GM12878 (cell line): ENCODE data around the gene POU2F3. TPM values are rescaled to one million over a fixed set of nuclear protein-coding genes. Genes with fewer than 3 reads are reported as not detected.

Source experiments
- ATAC-seq: fragments of 200-7000 bp; cut with Tn5 transposase; 3 replicates; pipeline ENCODE4 v1.9.1; 2020; ENCODE audit warnings: mild to moderate bottlenecking, moderate library complexity
- BruUV-seq: library from RNA; stranded (reverse); fragments of 400-500 nt; replicated peaks from 2 replicates; lab custom pipeline; 2021; lab: Mats Ljungman, UMichigan
- CTCF ChIA-PET: fragments of 300-600 bp; sonication (Branson Sonifier 250); formaldehyde crosslinking; extraction: SDS; loops from one replicate; lab custom pipeline; 2021; ENCODE audit warnings: inconsistent platforms; lab: Yijun Ruan, JAX
- POLR2A ChIA-PET: fragments of 350-600 bp; formaldehyde crosslinking; extraction: SDS; loops from one replicate; lab custom pipeline; 2021; ENCODE audit warnings: inconsistent platforms; lab: Charles Lee
- RAD21 ChIA-PET: fragments of 300-600 bp; sonication (Branson Sonifier 250); formaldehyde crosslinking; loops from one replicate; lab custom pipeline; 2023; ENCODE audit warnings: antibody characterized with exemption; ENCODE audit not compliant: unreplicated experiment; lab: Charles Lee
- SMC1A ChIA-PET: fragments of 300-600 bp; sonication (Branson Sonifier 250); formaldehyde crosslinking; loops from one replicate; lab custom pipeline; 2023; ENCODE audit not compliant: unreplicated experiment, uncharacterized antibody; lab: Charles Lee
- DNase-seq: peaks from one replicate; pipeline ENCODE4 v3.0.0-alpha.2; 2011; ENCODE audit warnings: low read depth, low spot score
- FAIRE-seq: peaks from 3 replicates; lab custom pipeline; 2011; peaks lifted over from hg19 to GRCh38; lab: Jason Lieb, UNC
- H2AFZ ChIP-seq: 2 replicates; pipeline ENCODE4 v1.6.0; 2011; ENCODE audit warnings: low read depth, low read length, control low read depth; ENCODE audit not compliant: control insufficient read depth
- H3K27ac ChIP-seq: 2 replicates; pipeline ENCODE4 v1.5.1; 2011; ENCODE audit warnings: control low read depth; ENCODE audit not compliant: control insufficient read depth, insufficient read depth
- H3K27me3 ChIP-seq, 2 experiments: replicated peaks in 1 of 2; 2 replicates each; pipeline versions ENCODE4 v1.6.0 to v1.6.1; 2011; ENCODE audit warnings: low read length in 1 of 2; ENCODE audit not compliant: control insufficient read depth in 2 of 2, insufficient read depth in 2 of 2
- H3K36me3 ChIP-seq, 2 experiments: 2 replicates each; pipeline ENCODE4 v1.5.1; 2011; ENCODE audit warnings: low read length in 1 of 2; ENCODE audit not compliant: control insufficient read depth in 2 of 2, insufficient read depth in 2 of 2
- H3K4me1 ChIP-seq: 2 replicates; pipeline ENCODE4 v1.6.1; 2011; ENCODE audit warnings: mild to moderate bottlenecking, low read length, moderate library complexity, mixed read lengths; ENCODE audit not compliant: control insufficient read depth, insufficient read depth
- H3K4me2 ChIP-seq: 2 replicates; pipeline ENCODE4 v1.6.0; 2011; ENCODE audit warnings: control low read depth; ENCODE audit not compliant: control insufficient read depth, insufficient read depth
- H3K4me3 ChIP-seq: fragments of 200-600 bp; sonication (generic); 2 replicates; pipeline ENCODE4 v1.5.1; 2016
- H3K79me2 ChIP-seq: 2 replicates; pipeline ENCODE4 v1.6.0; 2011; ENCODE audit warnings: low read length; ENCODE audit not compliant: control insufficient read depth, insufficient read depth
- H3K9ac ChIP-seq: 2 replicates; pipeline ENCODE4 v1.8.0; 2011; ENCODE audit warnings: low read length, control low read depth, mixed read lengths; ENCODE audit not compliant: control insufficient read depth, insufficient read depth
- H3K9me3 ChIP-seq: replicated peaks from 3 replicates; pipeline ENCODE4 v1.5.1; 2011; ENCODE audit warnings: mild to moderate bottlenecking, low read length; ENCODE audit not compliant: control insufficient read depth, insufficient read depth
- H4K20me1 ChIP-seq: 2 replicates; pipeline ENCODE4 v1.6.0; 2011; ENCODE audit not compliant: control insufficient read depth, insufficient read depth
- ATF7 ChIP-seq: fragments of 450-650 bp; IDR thresholded peaks from 2 replicates; pipeline ENCODE4 v1.6.1; 2016; ENCODE audit warnings: low read depth, mild to moderate bottlenecking
- CHD2 ChIP-seq: IDR thresholded peaks from 2 replicates; pipeline ENCODE4 v1.6.1; 2011; ENCODE audit warnings: low read depth, low read length, improper control_type of control experiment, borderline replicate concordance
- GATAD2B ChIP-seq: fragments of 450-650 bp; conservative IDR thresholded peaks from 2 replicates; pipeline ENCODE4 v1.6.1; 2017; ENCODE audit warnings: low read depth, mild to moderate bottlenecking, moderate library complexity
- IKZF1 ChIP-seq: fragments of 450-650 bp; conservative IDR thresholded peaks from 2 replicates; pipeline ENCODE4 v1.6.1; 2017; ENCODE audit warnings: antibody characterized with exemption, mild to moderate bottlenecking
- IKZF2 ChIP-seq, 2 experiments: fragments of 450-650 bp; IDR thresholded peaks; 2 replicates each; pipeline ENCODE4 v1.6.1; 2017; ENCODE audit warnings: mild to moderate bottlenecking in 2 of 2, moderate library complexity in 2 of 2
- JUNB ChIP-seq: IDR thresholded peaks from 2 replicates; pipeline ENCODE4 v1.6.1; 2016; ENCODE audit warnings: antibody characterized with exemption, mild to moderate bottlenecking
- MEF2B ChIP-seq: fragments of 450-650 bp; IDR thresholded peaks from 2 replicates; pipeline ENCODE4 v1.6.1; 2018; ENCODE audit warnings: mild to moderate bottlenecking, moderate library complexity; ENCODE audit not compliant: partially characterized antibody, poor library complexity, severe bottlenecking
- MTA3 ChIP-seq: IDR thresholded peaks from 2 replicates; pipeline ENCODE4 v1.6.1; 2012; ENCODE audit warnings: low read length, inconsistent platforms, borderline replicate concordance
- NFYB ChIP-seq: IDR thresholded peaks from 2 replicates; pipeline ENCODE4 v1.6.1; 2011; ENCODE audit warnings: low read depth, mild to moderate bottlenecking, low read length, improper control_type of control experiment, moderate library complexity; ENCODE audit not compliant: insufficient read depth
- NRF1 ChIP-seq: conservative IDR thresholded peaks from 2 replicates; pipeline ENCODE4 v1.6.1; 2011; ENCODE audit warnings: mild to moderate bottlenecking, low read depth, low read length, improper control_type of control experiment
- PML ChIP-seq: IDR thresholded peaks from 2 replicates; pipeline ENCODE4 v1.6.1; 2012; ENCODE audit warnings: low read length, inconsistent platforms
- RAD51 ChIP-seq: fragments of 450-650 bp; IDR thresholded peaks from 2 replicates; pipeline ENCODE4 v1.6.1; 2016; ENCODE audit warnings: moderate library complexity, mild to moderate bottlenecking, inconsistent platforms
- SPI1 ChIP-seq: IDR thresholded peaks from 2 replicates; pipeline ENCODE4 v1.6.1; 2011; ENCODE audit warnings: low read depth, mild to moderate bottlenecking, low read length, moderate library complexity, borderline replicate concordance; ENCODE audit not compliant: insufficient read depth
- SUZ12 ChIP-seq: fragments of 200-600 bp; sonication (generic); IDR thresholded peaks from one replicate; pipeline ENCODE4 v1.6.1; 2018; ENCODE audit warnings: antibody characterized with exemption, mild to moderate bottlenecking; ENCODE audit not compliant: unreplicated experiment
- TCF7 ChIP-seq: IDR thresholded peaks from 2 replicates; pipeline ENCODE4 v1.6.1; 2014; ENCODE audit warnings: antibody characterized with exemption, borderline replicate concordance
- ZNF384 ChIP-seq: IDR thresholded peaks from 2 replicates; pipeline ENCODE4 v1.6.1; 2012; ENCODE audit warnings: low read depth, mild to moderate bottlenecking, low read length, improper control_type of control experiment, borderline replicate concordance
- ZNF622 ChIP-seq: fragments of 450-650 bp; IDR thresholded peaks from 2 replicates; pipeline ENCODE4 v1.6.1; 2017; ENCODE audit warnings: mild to moderate bottlenecking, inconsistent platforms
- ZZZ3 ChIP-seq: IDR thresholded peaks from 2 replicates; pipeline ENCODE4 v1.6.1; 2011; ENCODE audit warnings: low read depth; ENCODE audit not compliant: control insufficient read depth, insufficient read length
- WGBS: methylation state at CpG from one replicate; pipeline ENCODE4 v1.1.6; 2016; ENCODE audit warnings: low lambda C conversion rate; ENCODE audit not compliant: insufficient replicate concordance, insufficient coverage; ENCODE audit errors: missing lambda C conversion rate; 5-methylcytosine and 5-hydroxymethylcytosine counted together
- in situ Hi-C: fragments of 300-500 bp; cut with MboI; formaldehyde crosslinking; loops from 9 replicates; pipeline ENCODE4 v1.14.3; 2018; ENCODE audit warnings: mixed read lengths
- intact Hi-C: fragments of 100-400 bp; cut with micrococcal nuclease; formaldehyde crosslinking; loops from one replicate; pipeline ENCODE4 v1.14.2; 2022; ENCODE audit not compliant: unreplicated experiment
- polyA plus RNA-seq, 11 experiments: library from polyadenylated mRNA; depleted of rRNA in 4 of 11; unstranded in 6 of 11; stranded (reverse) in 5 of 11; fragments of >200 nt; fragmentation: Nextera tagmentation in 4 of 11; fragmentation: Illumina TruSeq in 1 of 11; extraction: Ambion mirVana in 4 of 11; extraction: Trizol in 1 of 11; gene quantifications; 1 replicate in 1 of 11; 2 replicates in 10 of 11; pipeline versions ENCODE4 v1.2.1 to v1.2.3, GENCODE V29; 2011 to 2016; ENCODE audit warnings: inconsistent platforms in 2 of 11, missing spikeins in 2 of 11, low read depth in 1 of 11
- total RNA-seq, 4 experiments: library from RNA; depleted of rRNA in 3 of 4; stranded (reverse); fragments of >200 nt in 3 of 4; fragmentation: Illumina TruSeq in 1 of 4; extraction: Trizol in 1 of 4; gene quantifications; 2 replicates each; pipeline versions ENCODE4 v1.2.1 to v1.2.3, GENCODE V29; 2013 to 2021
- TF ChIP-seq, protein P1 (sequence below): fragments of 450-650 bp; IDR thresholded peaks from 2 replicates; pipeline ENCODE4 v1.6.1; 2018; ENCODE audit warnings: mild to moderate bottlenecking, low read depth, moderate library complexity; ENCODE audit not compliant: partially characterized antibody
- TF ChIP-seq, protein P2 (sequence below): fragments of 150-350 bp; IDR thresholded peaks from 2 replicates; pipeline ENCODE4 v1.6.1; 2014; ENCODE audit warnings: mild to moderate bottlenecking, low read depth, low read length

Gene POU2F3
- total and polyA plus RNA-seq, 10 of the 15 experiments (the other 5 are each of a cell fraction or from before 2014, with no cell fraction given), result 0.09 to 4.4 (median 0.33) TPM

DNA sequence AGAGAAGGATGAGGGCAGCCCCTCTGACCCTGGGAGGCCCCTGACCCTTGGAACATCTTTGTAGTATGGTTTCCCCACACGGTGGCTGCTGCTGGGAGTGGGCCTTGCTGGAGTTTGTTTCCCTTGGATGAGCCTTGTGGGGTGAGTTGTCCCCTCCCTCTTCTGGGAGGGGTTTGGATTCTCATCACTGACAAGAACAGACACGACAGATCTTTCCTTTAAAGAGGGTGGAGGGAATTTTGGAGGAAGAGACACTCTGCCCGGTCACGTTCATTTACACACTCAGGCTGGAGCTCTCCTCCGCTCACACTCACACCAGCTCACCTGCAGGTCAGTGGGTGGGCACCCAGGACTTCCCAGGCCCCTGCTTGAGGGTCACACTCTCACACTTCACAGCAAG lies 31.7 kb downstream of the POU2F3 start:
- no peak overlapping the region for H3K4me2 ChIP-seq
- no peak for FAIRE-seq
- no peak overlapping the region for H3K4me3 ChIP-seq
- ChIA-PET POLR2A (no interaction called here), CTCF (no interaction called here), SMC1A (no interaction called here), RAD21 (no interaction called here)
- intact Hi-C loops (no loop called here), in situ Hi-C loops (no loop called here)
- WGBS, result 51% methylated on average over 5 of the region's 5 CpGs
- no peaks in the 10 kb centered on the region; a peak in 3 of 4 replicates for H3K27me3 ChIP-seq
- ATAC-seq, result no peak
- H3K9me3 ChIP-seq, result no peaks in the 10 kb centered on the region; the same call in 2 of the 3 replicates
- no peak for DNase-seq
- H3K36me3 ChIP-seq, result no peaks in the 10 kb centered on the region
- no peak overlapping the region for H2AFZ ChIP-seq
- BruUV-seq, result no TSS peak
- no peak overlapping the region for H3K27ac ChIP-seq
- no peak overlapping the region for H3K9ac ChIP-seq
- no peaks in the 10 kb centered on the region; the same call in 1 of the 2 replicates for H4K20me1 ChIP-seq
- no peak for TF ChIP-seq GATAD2B
- TF ChIP-seq, protein P1, sequence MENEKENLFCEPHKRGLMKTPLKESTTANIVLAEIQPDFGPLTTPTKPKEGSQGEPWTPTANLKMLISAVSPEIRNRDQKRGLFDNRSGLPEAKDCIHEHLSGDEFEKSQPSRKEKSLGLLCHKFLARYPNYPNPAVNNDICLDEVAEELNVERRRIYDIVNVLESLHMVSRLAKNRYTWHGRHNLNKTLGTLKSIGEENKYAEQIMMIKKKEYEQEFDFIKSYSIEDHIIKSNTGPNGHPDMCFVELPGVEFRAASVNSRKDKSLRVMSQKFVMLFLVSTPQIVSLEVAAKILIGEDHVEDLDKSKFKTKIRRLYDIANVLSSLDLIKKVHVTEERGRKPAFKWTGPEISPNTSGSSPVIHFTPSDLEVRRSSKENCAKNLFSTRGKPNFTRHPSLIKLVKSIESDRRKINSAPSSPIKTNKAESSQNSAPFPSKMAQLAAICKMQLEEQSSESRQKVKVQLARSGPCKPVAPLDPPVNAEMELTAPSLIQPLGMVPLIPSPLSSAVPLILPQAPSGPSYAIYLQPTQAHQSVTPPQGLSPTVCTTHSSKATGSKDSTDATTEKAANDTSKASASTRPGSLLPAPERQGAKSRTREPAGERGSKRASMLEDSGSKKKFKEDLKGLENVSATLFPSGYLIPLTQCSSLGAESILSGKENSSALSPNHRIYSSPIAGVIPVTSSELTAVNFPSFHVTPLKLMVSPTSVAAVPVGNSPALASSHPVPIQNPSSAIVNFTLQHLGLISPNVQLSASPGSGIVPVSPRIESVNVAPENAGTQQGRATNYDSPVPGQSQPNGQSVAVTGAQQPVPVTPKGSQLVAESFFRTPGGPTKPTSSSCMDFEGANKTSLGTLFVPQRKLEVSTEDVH, result no peak
- no peak for TF ChIP-seq ATF7
- TF ChIP-seq ZNF622, result no peak
- TF ChIP-seq, protein P2, sequence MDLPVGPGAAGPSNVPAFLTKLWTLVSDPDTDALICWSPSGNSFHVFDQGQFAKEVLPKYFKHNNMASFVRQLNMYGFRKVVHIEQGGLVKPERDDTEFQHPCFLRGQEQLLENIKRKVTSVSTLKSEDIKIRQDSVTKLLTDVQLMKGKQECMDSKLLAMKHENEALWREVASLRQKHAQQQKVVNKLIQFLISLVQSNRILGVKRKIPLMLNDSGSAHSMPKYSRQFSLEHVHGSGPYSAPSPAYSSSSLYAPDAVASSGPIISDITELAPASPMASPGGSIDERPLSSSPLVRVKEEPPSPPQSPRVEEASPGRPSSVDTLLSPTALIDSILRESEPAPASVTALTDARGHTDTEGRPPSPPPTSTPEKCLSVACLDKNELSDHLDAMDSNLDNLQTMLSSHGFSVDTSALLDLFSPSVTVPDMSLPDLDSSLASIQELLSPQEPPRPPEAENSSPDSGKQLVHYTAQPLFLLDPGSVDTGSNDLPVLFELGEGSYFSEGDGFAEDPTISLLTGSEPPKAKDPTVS, result no peak
- TF ChIP-seq SPI1, result no peak
- TF ChIP-seq CHD2, result no peak
- TF ChIP-seq MTA3, result no peak
- no peak for TF ChIP-seq IKZF2 (IDR thresholded peaks at IDR 0.05)
- TF ChIP-seq TCF7, result no peak
- TF ChIP-seq RAD51, result no peak
- TF ChIP-seq ZZZ3, result no peak
- TF ChIP-seq MEF2B, result no peak
- no peak for TF ChIP-seq IKZF1
- TF ChIP-seq JUNB, result no peak
- TF ChIP-seq ZNF384, result no peak
- no peak for TF ChIP-seq NFYB
- no peak for TF ChIP-seq PML
- no peak for TF ChIP-seq SUZ12
- no peak for TF ChIP-seq NRF1
- H3K4me1 ChIP-seq, result no peaks in the 10 kb centered on the region
- H3K79me2 ChIP-seq, result no peaks in the 10 kb centered on the region
